Retina (tissue), 1 donor: ENCODE measurements around the gene RAB3C.
A peak's percentile ranks its signal among the peaks of the same experiment; 100 is the strongest.
"Not testable (repeated sequence)": the region's sequence is repeated elsewhere in the genome, so short reads cannot be mapped to it uniquely, and the experiment has no call there.

ENCODE experiments used
- DNase-seq: peaks from one replicate; pipeline ENCODE4 v3.0.0-alpha.2; 2016

RAB3C gene, protein sequence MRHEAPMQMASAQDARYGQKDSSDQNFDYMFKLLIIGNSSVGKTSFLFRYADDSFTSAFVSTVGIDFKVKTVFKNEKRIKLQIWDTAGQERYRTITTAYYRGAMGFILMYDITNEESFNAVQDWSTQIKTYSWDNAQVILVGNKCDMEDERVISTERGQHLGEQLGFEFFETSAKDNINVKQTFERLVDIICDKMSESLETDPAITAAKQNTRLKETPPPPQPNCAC

GRCh38 chr5:58582803-58583491 lies at the start of gene RAB3C:
Gene RAB3C, plus strand, starts transcription at chr5:58583075. Its CDS starts 134 bp downstream, at chr5:58583209.
- DNase-seq = peak; percentile 97

DNA sequence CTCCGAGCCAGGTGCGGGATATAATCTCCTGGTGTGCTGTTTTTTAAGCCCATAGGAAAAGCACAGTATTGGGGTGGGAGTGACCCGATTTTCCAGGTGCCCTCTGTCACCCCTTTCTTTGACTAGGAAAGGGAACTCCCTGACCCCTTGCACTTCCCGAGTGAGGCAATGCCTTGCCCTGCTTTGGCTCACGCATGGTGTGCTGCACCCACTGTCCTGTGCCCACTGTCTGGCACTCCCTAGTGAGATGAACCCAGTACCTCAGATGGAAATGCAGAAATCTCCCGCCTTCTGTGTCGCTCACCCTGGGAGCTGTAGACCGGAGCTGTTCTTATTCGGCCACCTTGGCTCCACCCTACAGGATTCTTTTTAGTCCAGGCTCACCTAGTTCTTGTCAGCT lies 40.9 kb upstream of the RAB3C start:
- not testable (repeated sequence) for DNase-seq

- DNase-seq = no peak
Observed at GRCh38 chr5:58542709-58543108, 40.2 kb upstream of the RAB3C start.

GRCh38 chr5:58543723-58544122 lies 39.2 kb upstream of the RAB3C start:
- no peak for DNase-seq

- no peak for DNase-seq
Observed at GRCh38 chr5:58544195-58544594, 38.7 kb upstream of the RAB3C start.

- no peak for DNase-seq
Observed at GRCh38 chr5:58544926-58545325, 37.9 kb upstream of the RAB3C start.

DNA sequence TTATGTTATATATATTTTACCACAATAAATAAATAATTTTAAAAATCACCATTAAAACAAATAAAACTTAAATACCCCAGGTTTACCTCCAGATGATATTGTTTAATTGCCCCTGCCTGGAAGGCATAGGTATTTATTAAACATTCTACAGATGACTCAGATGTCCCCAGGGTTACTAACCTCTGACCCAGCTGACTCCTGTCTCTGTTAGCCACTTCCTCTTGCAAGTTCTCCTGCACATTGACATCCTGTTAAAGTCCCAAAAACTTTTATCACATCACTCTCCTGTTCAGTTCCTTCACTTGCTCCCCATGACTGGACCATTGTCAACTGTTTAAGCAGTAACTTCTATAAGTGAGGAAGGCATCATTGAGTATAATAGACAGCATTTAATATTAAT lies 37.0 kb upstream of the RAB3C start:
- DNase-seq = no peak

DNA sequence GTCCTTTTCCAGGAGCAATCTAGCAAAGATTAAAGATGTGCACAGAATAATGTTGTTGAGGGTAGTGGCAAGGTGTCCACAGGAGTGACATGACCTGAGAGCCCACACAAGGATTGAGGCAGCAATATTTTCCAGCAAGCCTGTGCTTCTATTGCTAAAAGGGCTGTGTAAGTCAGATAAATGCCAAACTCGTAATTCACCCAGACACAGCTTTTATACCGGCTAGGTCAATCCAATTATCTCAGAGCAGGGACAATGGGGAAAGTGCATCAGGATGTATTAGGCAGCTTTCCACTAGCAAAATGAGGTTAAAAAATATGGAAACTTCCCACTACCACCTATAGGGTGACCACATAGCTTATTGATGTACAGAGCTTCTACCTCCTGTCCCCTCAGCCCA lies 34.8 kb upstream of the RAB3C start:
- peak; percentile 24 for DNase-seq

DNA sequence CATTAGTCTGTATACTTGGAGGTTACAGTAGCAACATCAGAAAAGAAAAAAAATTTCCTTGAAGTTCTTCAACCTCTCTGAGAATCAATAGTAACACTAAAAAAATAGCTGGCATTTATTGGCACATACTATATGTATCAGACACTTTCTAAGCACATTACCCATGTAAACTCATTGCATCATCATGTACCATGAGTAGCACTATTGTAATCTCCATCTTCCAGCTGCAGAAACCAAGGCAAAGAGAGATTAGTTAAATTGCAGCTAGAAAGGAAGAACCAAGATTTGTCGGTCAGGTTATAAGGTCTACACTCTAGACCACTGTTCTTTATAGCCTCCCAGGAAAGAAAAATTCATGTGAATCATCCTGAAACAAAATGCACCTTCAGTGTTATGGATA lies 31.4 kb upstream of the RAB3C start:
- no peak for DNase-seq

- not testable (repeated sequence) for DNase-seq
Observed at GRCh38 chr5:58557665-58558338, 25.1 kb upstream of the RAB3C start.

DNA sequence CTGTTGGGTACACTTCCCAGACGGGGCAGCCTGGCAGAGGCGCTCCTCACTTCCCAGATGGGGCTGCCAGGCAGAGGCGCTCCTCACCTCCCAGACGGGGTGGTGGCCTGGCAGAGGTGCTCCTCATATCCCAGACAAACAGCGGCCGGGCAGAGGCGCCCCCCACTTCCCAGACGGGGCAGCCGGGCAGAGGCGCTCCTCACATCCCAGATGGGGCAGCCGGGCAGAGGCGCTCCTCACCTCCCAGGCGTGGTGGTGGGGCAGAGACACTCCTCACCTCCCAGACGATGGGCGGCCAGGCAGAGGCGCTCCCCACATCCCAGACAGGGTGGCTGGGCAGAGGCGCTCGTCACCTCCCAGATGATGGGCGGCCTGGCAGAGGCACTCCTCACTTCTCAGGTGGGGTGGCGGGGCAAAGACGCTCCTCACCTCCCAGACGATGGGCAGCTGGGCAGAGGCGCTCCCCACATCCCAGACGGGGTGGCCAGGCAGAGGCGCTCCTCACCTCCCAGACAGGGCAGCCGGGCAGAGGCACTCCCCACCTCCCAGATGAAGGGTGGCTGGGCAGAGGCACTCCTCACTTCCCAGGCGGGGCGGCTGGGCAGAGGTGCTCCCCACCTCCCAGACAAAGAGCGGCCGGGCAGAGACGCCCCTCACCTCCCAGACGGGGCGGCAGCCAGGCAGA lies 19.7 kb upstream of the RAB3C start:
- not testable (repeated sequence) for DNase-seq

DNA sequence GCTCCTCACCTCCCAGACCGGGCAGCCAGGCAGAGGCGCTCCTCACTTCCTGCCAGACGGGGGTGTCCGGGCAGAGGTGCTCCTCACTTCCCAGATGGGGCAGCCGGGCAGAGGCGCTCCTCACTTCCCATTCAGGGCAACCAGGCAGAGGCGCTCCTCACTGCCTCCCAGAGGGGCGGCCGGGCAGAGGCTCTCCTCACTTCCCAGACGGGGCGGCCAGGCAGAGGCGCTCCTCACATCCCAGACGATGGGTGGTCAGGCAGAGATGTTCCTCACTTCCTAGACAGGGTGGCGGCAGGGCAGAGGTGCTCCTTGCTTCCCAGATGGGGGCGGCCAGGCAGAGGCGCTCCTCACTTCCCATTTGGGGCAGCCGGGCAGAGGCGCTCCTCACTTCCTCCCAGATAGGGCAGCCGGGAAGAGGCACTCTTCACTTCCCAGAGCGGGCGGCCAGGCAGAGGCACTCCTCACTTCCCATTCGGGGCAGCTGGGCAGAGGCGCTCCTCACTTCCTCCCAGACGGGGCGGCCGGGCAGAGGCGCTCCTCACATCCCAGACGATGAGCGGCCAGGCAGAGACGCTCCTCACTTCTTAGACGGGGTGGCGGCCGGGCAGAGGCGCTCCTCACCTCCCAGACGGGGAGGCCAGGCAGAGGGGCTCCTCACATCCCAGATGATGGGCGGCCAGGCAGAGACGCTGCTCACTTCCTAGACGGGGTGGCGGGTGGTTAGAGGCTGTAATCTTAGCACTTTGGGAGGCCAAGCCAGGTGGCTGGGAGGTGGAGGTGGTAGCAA lies 18.6 kb upstream of the RAB3C start:
- not testable (repeated sequence) for DNase-seq

GRCh38 chr5:58565033-58565432 lies 17.8 kb upstream of the RAB3C start:
- DNase-seq = no peak

DNA sequence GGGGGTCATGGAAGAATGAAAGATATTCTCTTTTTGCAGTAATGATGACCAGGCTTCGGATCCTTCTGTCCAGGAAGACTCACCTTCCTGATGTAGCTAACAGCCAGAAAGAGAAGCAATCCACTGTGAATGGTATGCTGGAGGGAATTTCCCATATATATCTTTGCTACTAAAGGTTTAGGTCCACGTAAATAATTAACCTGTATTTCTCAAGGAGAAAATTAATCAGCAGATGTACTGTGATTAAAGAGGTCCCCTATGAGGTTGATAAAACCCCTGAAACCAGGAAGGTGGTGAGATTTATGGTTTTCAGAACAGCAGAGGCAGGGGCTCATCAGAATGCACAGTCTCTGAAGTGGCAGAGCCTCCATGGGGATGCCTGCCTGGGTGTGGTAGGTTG lies 11.4 kb upstream of the RAB3C start:
- DNase-seq = no peak

GRCh38 chr5:58572973-58573372 lies 9.9 kb upstream of the RAB3C start:
- DNase-seq = not testable (repeated sequence)

DNA sequence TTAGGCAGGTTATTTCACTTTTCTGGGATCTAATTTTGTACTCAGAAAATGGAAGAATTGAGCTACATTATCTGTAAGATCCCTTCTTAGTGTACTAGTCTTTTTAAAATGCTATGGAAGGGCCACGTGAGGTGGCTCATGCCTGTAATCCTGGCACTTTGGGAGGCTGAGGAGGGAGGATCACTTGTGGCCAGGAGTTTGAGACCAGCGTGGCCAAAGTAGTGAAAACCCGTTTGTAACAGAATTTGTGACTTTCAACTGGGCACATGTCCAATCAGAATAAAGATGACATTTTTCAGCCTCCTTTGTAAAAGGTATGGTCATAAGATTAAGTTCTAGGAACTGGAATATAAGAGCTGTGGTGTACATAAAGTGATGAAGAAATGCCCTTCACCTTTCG lies 3.1 kb upstream of the RAB3C start:
- no peak for DNase-seq

DNA sequence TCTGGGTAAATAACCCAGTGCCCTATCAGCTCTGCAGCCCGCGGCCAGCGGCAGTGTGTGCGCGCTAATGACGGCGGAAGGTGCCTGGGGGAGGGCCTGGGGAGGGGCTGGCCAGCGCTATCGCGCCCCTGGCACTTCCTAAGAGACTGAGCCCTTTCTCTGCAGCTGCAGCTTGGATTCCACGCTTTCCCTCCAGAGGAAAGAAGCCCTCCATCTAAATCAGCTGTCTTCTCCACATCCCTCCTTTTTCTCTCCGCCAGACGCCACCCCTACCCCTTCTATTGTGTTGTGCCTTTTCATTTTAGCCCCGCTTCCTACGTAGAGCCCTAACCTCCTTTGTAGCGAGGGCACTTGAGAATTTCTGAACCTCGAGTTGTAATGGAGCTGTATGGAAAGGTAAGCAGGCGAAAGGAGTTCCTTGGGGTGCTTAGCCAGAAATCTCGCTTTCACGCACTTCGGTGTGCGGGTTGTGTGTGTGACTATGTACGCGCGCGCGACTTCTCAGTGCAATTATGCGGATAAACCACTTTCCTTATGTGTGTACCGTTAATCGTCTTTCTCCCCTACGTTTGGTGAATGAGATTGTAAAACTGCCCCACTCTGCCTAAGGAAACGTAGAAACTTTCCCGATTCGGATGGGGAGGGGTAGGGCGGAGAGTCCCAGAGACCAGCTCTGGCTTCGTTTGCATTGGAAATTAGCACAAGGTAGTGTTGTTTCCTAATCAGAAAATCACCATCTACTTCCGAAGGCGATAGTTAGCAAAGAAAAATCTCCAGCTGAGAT lies 664 bp upstream of the RAB3C start:
- no peak for DNase-seq

DNA sequence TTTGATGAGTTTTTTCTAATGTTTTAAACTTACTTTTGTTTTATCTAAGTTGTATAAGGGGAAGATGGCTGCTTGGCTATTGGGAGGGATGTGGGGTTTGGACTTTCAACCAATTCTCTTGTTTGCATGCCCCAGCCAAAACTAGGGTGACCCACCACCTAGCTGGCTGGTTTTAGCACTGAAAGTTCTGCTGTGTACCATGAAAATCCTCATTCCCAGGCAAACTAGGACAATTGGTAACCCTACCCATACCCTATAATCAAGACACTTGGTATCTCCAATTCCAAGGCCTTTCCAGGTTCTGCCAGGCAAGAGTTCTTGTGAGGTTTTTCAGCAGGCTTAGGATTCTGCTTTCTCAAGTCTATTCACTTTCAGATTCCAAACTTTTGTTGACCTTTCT lies 13.1 kb downstream of the RAB3C start:
- DNase-seq = no peak

- no peak for DNase-seq
Observed at GRCh38 chr5:58598440-58598839, 15.6 kb downstream of the RAB3C start.

GRCh38 chr5:58599217-58599616 lies 16.3 kb downstream of the RAB3C start:
- no peak for DNase-seq

- not testable (repeated sequence) for DNase-seq
Observed at GRCh38 chr5:58600613-58601012, 17.7 kb downstream of the RAB3C start.

DNA sequence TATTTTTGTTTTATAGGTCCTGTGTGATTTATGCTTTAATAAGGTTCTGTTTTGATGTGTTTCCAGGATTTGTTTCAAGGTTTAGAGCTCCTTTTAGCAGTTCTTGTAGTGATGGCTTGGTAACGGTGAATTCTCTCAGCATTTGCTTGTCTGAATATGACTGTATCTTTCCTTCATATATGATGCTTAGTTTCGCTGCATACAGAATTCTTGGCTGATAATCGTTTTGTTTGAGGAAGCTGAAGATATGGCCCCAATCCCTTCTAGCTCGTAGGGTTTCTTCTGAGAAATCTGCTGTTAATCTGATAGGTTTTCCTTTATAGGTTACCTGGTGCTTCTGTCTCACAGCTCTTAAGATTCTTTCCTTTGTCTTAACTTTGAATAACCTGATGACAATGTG lies 20.0 kb downstream of the RAB3C start:
- not testable (repeated sequence) for DNase-seq
